Activated naive CD8-positive, alpha-beta T cell treated with anti-CD3 and anti-CD28 coated beads, Interleukin-2, amount 50 U/mL, for 24 hours (primary cell): ENCODE data around the gene RELL1.

Source experiments
- ATAC-seq: fragments of 150-1000 bp; cut with Tn5 transposase; one replicate; pipeline ENCODE4 v1.10.0; 2021
- DNase-seq: peaks from one replicate; pipeline ENCODE4 v3.0.0; 2021
- H3K27ac Mint-ChIP-seq: one replicate; pipeline ENCODE4 v1.8.0; 2021; ENCODE audit warnings: mild to moderate bottlenecking, mixed read lengths
- H3K27me3 Mint-ChIP-seq: one replicate; pipeline ENCODE4 v1.8.0; 2021; ENCODE audit warnings: mixed read lengths
- H3K36me3 Mint-ChIP-seq: one replicate; pipeline ENCODE4 v1.8.0; 2021; ENCODE audit warnings: low read depth, mixed read lengths
- H3K4me1 Mint-ChIP-seq: one replicate; pipeline ENCODE4 v1.8.0; 2021; ENCODE audit warnings: mixed read lengths
- H3K4me3 Mint-ChIP-seq: one replicate; pipeline ENCODE4 v1.8.0; 2021; ENCODE audit warnings: mild to moderate bottlenecking, moderate library complexity, mixed read lengths
- H3K9me3 Mint-ChIP-seq: one replicate; pipeline ENCODE4 v1.8.0; 2021; ENCODE audit warnings: mixed read lengths

Gene RELL1

GRCh38 chr4:37646247-37646646, 39.9 kb downstream of the RELL1 start:
- ATAC-seq (no peak), DNase-seq (no peak)
- Mint-ChIP-seq H3K27me3 (no peaks in the 10 kb centered on the region), H3K27ac (no peak overlapping the region), H3K4me3 (no peak overlapping the region), H3K9me3 (no peaks in the 10 kb centered on the region), H3K36me3 (peaks cover 34% of the 10 kb centered on the region), H3K4me1 (peaks cover 7% of the 10 kb centered on the region)

- Mint-ChIP-seq H3K27me3 (no peaks in the 10 kb centered on the region), H3K4me3 (no peak overlapping the region), H3K36me3 (peaks cover 34% of the 10 kb centered on the region), H3K27ac (no peak overlapping the region), H3K9me3 (no peaks in the 10 kb centered on the region), H3K4me1 (peaks cover 7% of the 10 kb centered on the region)
- no peak for ATAC-seq
- no peak for DNase-seq
Measured at GRCh38 chr4:37645736-37646135, 40.4 kb downstream of the RELL1 start.

- Mint-ChIP-seq H3K4me3 (no peak overlapping the region), H3K36me3 (peaks cover 28% of the 10 kb centered on the region), H3K4me1 (peaks cover 7% of the 10 kb centered on the region), H3K9me3 (no peaks in the 10 kb centered on the region), H3K27me3 (no peaks in the 10 kb centered on the region), H3K27ac (no peak overlapping the region)
- DNase-seq (no peak), ATAC-seq (no peak)
Measured at GRCh38 chr4:37644962-37645361, 41.2 kb downstream of the RELL1 start.

- DNase-seq (no peak), ATAC-seq (no peak)
- Mint-ChIP-seq H3K27ac (no peak overlapping the region), H3K4me1 (no peaks in the 10 kb centered on the region), H3K9me3 (no peaks in the 10 kb centered on the region), H3K36me3 (peaks cover 14% of the 10 kb centered on the region), H3K27me3 (no peaks in the 10 kb centered on the region), H3K4me3 (no peak overlapping the region)
Measured at GRCh38 chr4:37641886-37642849, 44.0 kb downstream of the RELL1 start.

- Mint-ChIP-seq H3K36me3 (peaks cover 10% of the 10 kb centered on the region), H3K9me3 (no peaks in the 10 kb centered on the region), H3K4me3 (no peak overlapping the region), H3K27ac (no peak overlapping the region), H3K4me1 (no peaks in the 10 kb centered on the region), H3K27me3 (no peaks in the 10 kb centered on the region)
- ATAC-seq (no peak), DNase-seq (no peak)
Measured at GRCh38 chr4:37641352-37641751, 44.8 kb downstream of the RELL1 start.

DNA sequence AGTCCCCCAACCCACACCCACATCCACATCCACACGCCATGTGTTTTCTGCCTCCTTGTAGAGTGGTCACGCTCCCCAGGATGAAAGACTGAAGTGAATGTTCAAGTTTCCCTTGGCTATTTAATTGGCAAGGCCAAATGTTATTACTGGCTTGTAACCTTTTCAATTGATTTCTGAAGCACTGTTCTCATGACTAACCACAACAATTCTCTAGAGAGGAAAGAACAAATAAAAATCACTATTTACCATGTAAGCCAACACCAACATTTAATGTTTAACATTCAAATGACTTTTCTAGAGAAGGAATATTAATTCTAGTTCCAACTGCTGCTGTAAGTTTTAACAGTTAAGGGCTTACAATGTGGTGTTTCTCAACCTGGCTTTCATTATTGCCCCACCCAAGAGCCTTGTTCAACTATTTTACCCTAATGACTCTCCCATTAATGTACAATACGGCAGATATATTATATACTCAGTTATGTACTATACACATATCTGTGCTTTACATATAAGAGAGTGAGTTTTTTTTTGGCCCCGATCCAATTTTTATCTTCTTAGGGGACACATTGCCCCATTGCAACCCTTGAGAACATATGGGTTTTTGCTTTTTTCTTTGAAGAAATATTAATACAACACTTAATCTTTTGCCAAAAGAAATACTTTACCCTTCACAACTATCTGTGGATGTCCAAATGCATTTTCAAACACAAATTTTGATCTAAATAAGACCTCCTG, 46.5 kb downstream of the RELL1 start:
- no peaks in the 10 kb centered on the region for H3K9me3 Mint-ChIP-seq
- H3K27me3 Mint-ChIP-seq, result no peaks in the 10 kb centered on the region
- no peak overlapping the region for H3K27ac Mint-ChIP-seq
- no peak for ATAC-seq
- DNase-seq, result no peak
- peaks cover 8% of the 10 kb centered on the region for H3K36me3 Mint-ChIP-seq
- no peak overlapping the region for H3K4me3 Mint-ChIP-seq
- no peaks in the 10 kb centered on the region for H3K4me1 Mint-ChIP-seq

GRCh38 chr4:37635155-37635554, 51.0 kb downstream of the RELL1 start:
- H3K27ac Mint-ChIP-seq, result no peak overlapping the region
- H3K27me3 Mint-ChIP-seq, result no peaks in the 10 kb centered on the region
- DNase-seq (no peak), ATAC-seq (no peak)
- H3K4me3 Mint-ChIP-seq, result no peak overlapping the region
- no peaks in the 10 kb centered on the region for H3K4me1 Mint-ChIP-seq
- peaks cover 21% of the 10 kb centered on the region for H3K36me3 Mint-ChIP-seq
- H3K9me3 Mint-ChIP-seq, result no peaks in the 10 kb centered on the region

DNA sequence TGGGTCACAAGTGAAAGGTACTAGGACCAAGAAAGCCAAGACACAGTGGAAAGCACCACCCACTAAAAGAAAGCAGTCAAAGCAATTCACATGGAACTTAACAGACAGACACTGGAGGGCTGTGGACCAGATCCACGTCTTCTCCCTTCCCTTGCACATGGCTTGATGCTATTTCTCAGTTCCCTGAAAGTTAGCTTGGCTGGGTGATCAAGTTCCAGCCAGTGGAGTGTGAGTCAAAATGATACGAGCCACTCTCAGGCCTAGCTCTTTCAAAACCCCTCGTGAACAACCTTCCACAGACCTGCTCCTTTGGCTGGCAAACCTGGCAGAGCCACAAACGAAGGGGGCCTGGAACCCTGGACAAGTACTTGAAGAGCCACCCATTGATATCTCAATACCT, 52.0 kb downstream of the RELL1 start:
- DNase-seq (no peak), ATAC-seq (no peak)
- peaks cover 22% of the 10 kb centered on the region for H3K36me3 Mint-ChIP-seq
- no peaks in the 10 kb centered on the region for H3K27me3 Mint-ChIP-seq
- H3K4me3 Mint-ChIP-seq, result no peak overlapping the region
- H3K27ac Mint-ChIP-seq, result no peak overlapping the region
- H3K9me3 Mint-ChIP-seq, result no peaks in the 10 kb centered on the region
- no peaks in the 10 kb centered on the region for H3K4me1 Mint-ChIP-seq

DNA sequence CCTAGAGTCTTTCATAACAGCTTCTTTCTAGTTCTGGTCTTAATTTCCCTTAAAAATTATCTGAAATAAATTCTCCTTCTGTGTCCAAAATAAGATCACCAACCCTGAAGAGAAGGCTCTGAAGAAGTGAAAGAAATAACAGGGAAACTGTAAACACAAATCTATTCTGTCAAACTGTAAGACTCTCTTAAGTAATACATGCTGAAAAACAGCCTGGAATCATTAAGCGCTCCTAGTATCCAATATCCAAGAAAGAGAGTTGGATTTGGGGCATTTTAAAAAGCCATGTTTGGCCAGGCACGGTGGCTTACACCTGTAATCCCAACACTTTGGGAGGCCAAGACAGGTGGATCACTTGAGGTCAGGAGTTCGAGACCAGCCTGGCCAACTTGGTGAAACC, 53.3 kb downstream of the RELL1 start:
- H3K36me3 Mint-ChIP-seq, result peaks cover 24% of the 10 kb centered on the region
- H3K27ac Mint-ChIP-seq, result no peak overlapping the region
- DNase-seq (no peak), ATAC-seq (no peak)
- no peaks in the 10 kb centered on the region for H3K27me3 Mint-ChIP-seq
- H3K4me1 Mint-ChIP-seq, result no peaks in the 10 kb centered on the region
- no peaks in the 10 kb centered on the region for H3K9me3 Mint-ChIP-seq
- H3K4me3 Mint-ChIP-seq, result no peak overlapping the region

GRCh38 chr4:37631551-37631950, 54.6 kb downstream of the RELL1 start:
- Mint-ChIP-seq H3K27me3 (no peaks in the 10 kb centered on the region), H3K4me3 (no peak overlapping the region), H3K4me1 (no peaks in the 10 kb centered on the region), H3K27ac (no peak overlapping the region), H3K36me3 (peaks cover 26% of the 10 kb centered on the region), H3K9me3 (no peaks in the 10 kb centered on the region)
- no peak for ATAC-seq
- DNase-seq, result no peak

GRCh38 chr4:37629713-37630112, 56.5 kb downstream of the RELL1 start:
- Mint-ChIP-seq H3K9me3 (no peaks in the 10 kb centered on the region), H3K27me3 (no peaks in the 10 kb centered on the region), H3K27ac (no peak overlapping the region), H3K4me1 (no peaks in the 10 kb centered on the region), H3K4me3 (no peak overlapping the region), H3K36me3 (peaks cover 27% of the 10 kb centered on the region)
- ATAC-seq (no peak), DNase-seq (no peak)

- no peak overlapping the region for H3K4me3 Mint-ChIP-seq
- ATAC-seq (no peak), DNase-seq (no peak)
- no peaks in the 10 kb centered on the region for H3K9me3 Mint-ChIP-seq
- H3K27ac Mint-ChIP-seq, result no peak overlapping the region
- H3K36me3 Mint-ChIP-seq, result peaks cover 25% of the 10 kb centered on the region
- no peaks in the 10 kb centered on the region for H3K4me1 Mint-ChIP-seq
- H3K27me3 Mint-ChIP-seq, result no peaks in the 10 kb centered on the region
Measured at GRCh38 chr4:37628977-37629609, 57.1 kb downstream of the RELL1 start.

DNA sequence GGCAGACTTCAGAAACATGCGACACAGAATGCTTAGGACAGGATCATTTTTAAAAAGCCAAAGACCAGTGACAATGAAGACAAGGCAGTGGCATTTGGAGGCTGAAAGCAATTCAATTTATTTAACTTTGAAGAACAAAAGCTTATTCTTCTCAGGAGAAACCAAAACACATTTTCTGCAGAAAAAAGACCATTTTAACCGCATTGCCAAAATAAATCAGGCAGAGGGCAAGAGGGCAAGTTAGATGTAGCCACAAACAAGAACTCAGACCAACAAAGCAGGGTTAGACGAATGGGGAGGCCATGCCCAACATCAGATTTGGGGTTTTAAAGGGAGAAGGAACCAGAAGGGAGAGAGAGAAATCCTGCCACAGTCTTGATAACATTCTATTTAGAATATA, 58.9 kb downstream of the RELL1 start:
- Mint-ChIP-seq H3K9me3 (no peaks in the 10 kb centered on the region), H3K4me3 (no peak overlapping the region), H3K27me3 (no peaks in the 10 kb centered on the region), H3K36me3 (peaks cover 20% of the 10 kb centered on the region), H3K4me1 (no peaks in the 10 kb centered on the region), H3K27ac (no peak overlapping the region)
- DNase-seq (no peak), ATAC-seq (no peak)

- Mint-ChIP-seq H3K36me3 (peaks cover 16% of the 10 kb centered on the region), H3K9me3 (no peaks in the 10 kb centered on the region)
- no peak for ATAC-seq
Measured at GRCh38 chr4:37625499-37625898, 60.7 kb downstream of the RELL1 start.

GRCh38 chr4:37623940-37624339, 62.2 kb downstream of the RELL1 start:
- Mint-ChIP-seq H3K4me3 (no peak overlapping the region), H3K27ac (no peak overlapping the region), H3K27me3 (no peaks in the 10 kb centered on the region), H3K9me3 (no peaks in the 10 kb centered on the region), H3K36me3 (peaks cover 16% of the 10 kb centered on the region), H3K4me1 (no peaks in the 10 kb centered on the region)
- DNase-seq (no peak), ATAC-seq (no peak)

More at GRCh38 chr4:37625499-37625898, 60.7 kb downstream of the RELL1 start:
- H3K4me3 Mint-ChIP-seq, result no peak overlapping the region
- H3K27me3 Mint-ChIP-seq, result no peaks in the 10 kb centered on the region
- no peaks in the 10 kb centered on the region for H3K4me1 Mint-ChIP-seq
- H3K27ac Mint-ChIP-seq, result no peak overlapping the region
- no peak for DNase-seq
